ENCODE measurements around the gene ATP10B. TPM values are rescaled to one million over a fixed set of nuclear protein-coding genes. Genes with fewer than 3 reads are reported as not detected.

Gene ATP10B
- total and polyA plus RNA-seq, 2 of the 8 experiments (the other 6 are each of a cell fraction or from before 2014, with no cell fraction given): 0.06 to 0.11 TPM

DNA sequence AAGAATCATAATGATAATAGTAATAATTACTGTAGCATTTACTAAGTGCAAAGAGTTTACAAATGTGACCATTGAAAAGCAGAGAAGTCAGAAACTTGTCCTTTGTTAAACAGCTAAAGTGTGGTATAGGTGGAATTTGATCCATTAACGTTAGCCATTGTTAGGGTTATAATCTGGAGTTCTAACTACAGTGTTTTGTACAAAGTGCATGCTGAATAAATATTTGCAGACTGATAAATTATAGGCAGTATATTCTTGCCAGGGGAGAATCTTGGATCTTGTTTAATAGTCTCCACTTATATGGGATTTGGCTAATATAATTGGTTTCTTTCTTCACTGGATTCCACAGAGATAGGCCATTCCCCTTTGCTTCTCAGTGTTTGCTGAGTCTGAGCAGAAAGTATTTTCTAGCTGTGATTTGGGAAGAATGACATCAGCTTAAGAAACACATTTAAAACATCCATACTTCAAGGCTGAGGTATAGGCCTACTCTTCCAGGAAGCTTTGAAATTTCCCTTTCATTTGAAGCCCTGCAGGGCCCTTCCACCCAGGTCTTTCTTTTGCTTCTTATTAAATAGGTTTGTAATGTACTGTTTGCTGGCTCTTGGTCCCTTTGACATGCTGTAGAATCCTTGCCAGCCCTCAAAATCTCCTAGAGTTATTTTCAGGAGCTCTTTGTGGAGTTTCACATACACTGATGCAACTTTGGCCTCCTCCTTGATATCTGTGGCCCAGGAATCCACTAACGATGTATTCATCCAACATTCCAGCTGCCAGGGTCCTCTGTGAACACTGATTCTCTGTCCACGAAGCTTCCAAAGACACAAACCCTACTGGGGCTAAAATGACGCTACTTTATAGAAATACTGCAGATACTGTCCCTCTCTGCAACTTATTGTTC, 51.4 kb downstream of the ATP10B start (continued):
- no peak for TF ChIP-seq PHF8 (conservative IDR thresholded peaks at IDR 0.05; ENCODE audit: low read depth, low read length)
- TF ChIP-seq GTF2F1 (IDR thresholded peaks at IDR 0.05; ENCODE audit: borderline replicate concordance, low read depth, low read length): no peak
- no peak for TF ChIP-seq CHD1 (IDR thresholded peaks at IDR 0.05; ENCODE audit: low read depth, low read length)
- TF ChIP-seq TBP (IDR thresholded peaks at IDR 0.05; ENCODE audit: low read depth, low read length): no peak
- TF ChIP-seq RFX5 (IDR thresholded peaks at IDR 0.05; ENCODE audit: borderline replicate concordance, low read depth, low read length): no peak
- no peak for TF ChIP-seq BRCA1 (IDR thresholded peaks at IDR 0.05; ENCODE audit: low read depth, low read length)
- TF ChIP-seq ZNF274 (IDR thresholded peaks at IDR 0.05; ENCODE audit: borderline replicate concordance, extremely low read depth, low read length): no peak
- no peak for TF ChIP-seq SP1 (IDR thresholded peaks at IDR 0.05; ENCODE audit: low read depth, low read length)
- TF ChIP-seq CBX8 (IDR thresholded peaks at IDR 0.05; ENCODE audit: borderline replicate concordance, low read depth, low read length): no peak

All from H1 (cell line).